Neural cell (in vitro differentiated cells): Measurements from ENCODE around the gene NKX3-2. TPM values are rescaled to one million over a fixed set of nuclear protein-coding genes. Genes with fewer than 3 reads are reported as not detected.

Experiments
- H2AFZ ChIP-seq: fragments of 200-600, 300-800 bp; sonication (generic), shearing (Covaris generic); 2 replicates; pipeline ENCODE4 v1.6.0; 2014; ENCODE audit warnings: low read depth, mild to moderate bottlenecking, antibody characterized with exemption, low read length, moderate library complexity
- H3F3A ChIP-seq: fragments of 200-600 bp; shearing (Covaris generic); 2 replicates; pipeline ENCODE4 v1.6.1; 2016; ENCODE audit warnings: mild to moderate bottlenecking, moderate library complexity, mixed read lengths, antibody characterized with exemption, low read length; ENCODE audit not compliant: insufficient read depth, poor library complexity, severe bottlenecking
- H3K27ac ChIP-seq: fragments of 200-600, 300-800 bp; sonication (generic), shearing (Covaris generic); 2 replicates; pipeline ENCODE4 v1.5.1; 2014; ENCODE audit warnings: mild to moderate bottlenecking, low read length, moderate library complexity
- H3K27me3 ChIP-seq: fragments of 300-800, 200-600 bp; sonication (generic), shearing (Covaris generic); 2 replicates; pipeline ENCODE4 v1.6.0; 2014; ENCODE audit warnings: mild to moderate bottlenecking, low read depth, low read length, moderate library complexity; ENCODE audit not compliant: insufficient read depth
- H3K36me3 ChIP-seq: fragments of 300-800, 200-600 bp; sonication (generic), shearing (Covaris generic); 2 replicates; pipeline ENCODE4 v1.5.1; 2014; ENCODE audit warnings: mild to moderate bottlenecking, antibody characterized with exemption, low read length, moderate library complexity; ENCODE audit not compliant: insufficient read depth
- H3K4me2 ChIP-seq: fragments of 300-800, 200-600 bp; sonication (generic), shearing (Covaris generic); 2 replicates; pipeline ENCODE4 v1.6.0; 2014; ENCODE audit warnings: mild to moderate bottlenecking, low read length
- H3K4me3 ChIP-seq: fragments of 300-800, 200-600 bp; sonication (generic), shearing (Covaris generic); 2 replicates; pipeline ENCODE4 v1.5.1; 2014; ENCODE audit warnings: mild to moderate bottlenecking, low read length, moderate library complexity
- H3K79me2 ChIP-seq: fragments of 200-600 bp; shearing (Covaris generic); replicated peaks from 2 replicates; pipeline ENCODE4 v1.6.0; 2014; ENCODE audit warnings: mild to moderate bottlenecking, low read length, moderate library complexity; ENCODE audit not compliant: insufficient read depth
- H3K9ac ChIP-seq: fragments of 300-800, 200-600 bp; sonication (generic), shearing (Covaris generic); 2 replicates; pipeline ENCODE4 v1.6.1; 2016; ENCODE audit warnings: mild to moderate bottlenecking, low read length, mixed read lengths
- H3K9me2 ChIP-seq: fragments of 200-600 bp; shearing (Covaris generic); 2 replicates; pipeline ENCODE4 v1.6.1; 2016; ENCODE audit warnings: mild to moderate bottlenecking, low read length, mixed read lengths; ENCODE audit not compliant: insufficient read depth
- H3K9me3 ChIP-seq: fragments of 200-600, 300-800 bp; sonication (generic), shearing (Covaris generic); 2 replicates; pipeline ENCODE4 v1.6.1; 2016; ENCODE audit warnings: mild to moderate bottlenecking, mixed run types, low read length, moderate library complexity, mixed read lengths
- H4K20me1 ChIP-seq: fragments of 200-600 bp; shearing (Covaris generic); 2 replicates; pipeline ENCODE4 v1.6.1; 2016; ENCODE audit warnings: mild to moderate bottlenecking, mixed run types; ENCODE audit not compliant: insufficient read depth
- EP300 ChIP-seq: fragments of 450-650 bp; conservative IDR thresholded peaks from 2 replicates; pipeline ENCODE4 v1.6.1; 2014; ENCODE audit warnings: antibody characterized with exemption, mild to moderate bottlenecking, moderate library complexity; ENCODE audit not compliant: poor library complexity, severe bottlenecking
- EZH2 ChIP-seq: fragments of 200-600, 300-800 bp; shearing (Covaris generic), sonication (generic); IDR thresholded peaks from 2 replicates; pipeline ENCODE4 v1.6.1; 2014; ENCODE audit warnings: antibody characterized with exemption, low read length, borderline replicate concordance, mild to moderate bottlenecking; ENCODE audit not compliant: insufficient read depth, poor library complexity, severe bottlenecking
- MXI1 ChIP-seq: fragments of 450-650 bp; conservative IDR thresholded peaks from 2 replicates; pipeline ENCODE4 v1.6.1; 2014; ENCODE audit warnings: antibody characterized with exemption, mild to moderate bottlenecking; ENCODE audit not compliant: poor library complexity, severe bottlenecking
- POLR2AphosphoS5 ChIP-seq: IDR thresholded peaks from 2 replicates; pipeline ENCODE4 v1.6.1; 2012
- RAD21 ChIP-seq: fragments of 450-650 bp; conservative IDR thresholded peaks from 2 replicates; pipeline ENCODE4 v1.6.1; 2014; ENCODE audit warnings: antibody characterized with exemption, mild to moderate bottlenecking, moderate library complexity
- SMC3 ChIP-seq: fragments of 450-650 bp; conservative IDR thresholded peaks from 2 replicates; pipeline ENCODE4 v1.6.1; 2014; ENCODE audit warnings: antibody characterized with exemption, mild to moderate bottlenecking, moderate library complexity; ENCODE audit not compliant: poor library complexity
- TAF1 ChIP-seq: IDR thresholded peaks from 2 replicates; pipeline ENCODE4 v1.6.1; 2012; ENCODE audit warnings: low read depth
- polyA plus RNA-seq: library from polyadenylated mRNA; depleted of rRNA; stranded (reverse); fragments of >200 nt; gene quantifications from 2 replicates; pipeline ENCODE4 v1.2.3, GENCODE V29; 2014
- TF ChIP-seq, protein P1 (sequence below): fragments of 450-650 bp; IDR thresholded peaks from 2 replicates; pipeline ENCODE4 v1.5.1; 2014; ENCODE audit warnings: antibody characterized with exemption, mild to moderate bottlenecking, moderate library complexity; ENCODE audit not compliant: poor library complexity, severe bottlenecking
- TF ChIP-seq, protein P2 (sequence below): IDR thresholded peaks from 2 replicates; pipeline ENCODE4 v1.6.1; 2012; ENCODE audit warnings: borderline replicate concordance

The NKX3-2 gene
- polyA plus RNA-seq, 1 donor from 2014 or later, result not detected

DNA sequence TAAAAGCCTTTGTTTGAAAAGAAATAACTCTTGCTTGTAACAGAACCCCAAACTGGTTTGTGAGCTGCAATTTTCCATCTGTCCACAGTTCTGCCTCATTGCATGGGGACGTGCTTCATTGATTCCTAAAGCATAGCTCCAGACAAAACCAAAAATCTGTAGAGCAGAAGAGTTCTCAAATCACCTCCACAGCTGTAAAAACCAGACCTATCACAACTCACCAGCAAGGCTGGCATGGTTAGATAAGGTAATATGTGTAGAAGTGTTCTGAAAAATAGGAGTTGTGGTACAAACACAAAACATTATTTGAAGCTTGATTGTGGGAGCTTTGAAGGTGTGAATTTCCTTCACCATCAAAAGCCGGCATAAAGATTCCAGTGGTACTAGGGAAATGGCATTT is 47.7 kb downstream of the NKX3-2 start:
- no peaks in the 10 kb centered on the region for H3K79me2 ChIP-seq
- H3K9me3 ChIP-seq, result no peaks in the 10 kb centered on the region
- H4K20me1 ChIP-seq, result no peaks in the 10 kb centered on the region
- no peak overlapping the region for H3K27ac ChIP-seq
- no peaks in the 10 kb centered on the region for H3K27me3 ChIP-seq
- H3K9ac ChIP-seq, result no peak overlapping the region
- H3F3A ChIP-seq, result no peaks in the 10 kb centered on the region
- no peak overlapping the region for H3K4me3 ChIP-seq
- no peak overlapping the region for H2AFZ ChIP-seq
- no peaks in the 10 kb centered on the region for H3K36me3 ChIP-seq
- no peak overlapping the region for H3K4me2 ChIP-seq
- TF ChIP-seq RAD21, result no peak
- TF ChIP-seq, protein P1, sequence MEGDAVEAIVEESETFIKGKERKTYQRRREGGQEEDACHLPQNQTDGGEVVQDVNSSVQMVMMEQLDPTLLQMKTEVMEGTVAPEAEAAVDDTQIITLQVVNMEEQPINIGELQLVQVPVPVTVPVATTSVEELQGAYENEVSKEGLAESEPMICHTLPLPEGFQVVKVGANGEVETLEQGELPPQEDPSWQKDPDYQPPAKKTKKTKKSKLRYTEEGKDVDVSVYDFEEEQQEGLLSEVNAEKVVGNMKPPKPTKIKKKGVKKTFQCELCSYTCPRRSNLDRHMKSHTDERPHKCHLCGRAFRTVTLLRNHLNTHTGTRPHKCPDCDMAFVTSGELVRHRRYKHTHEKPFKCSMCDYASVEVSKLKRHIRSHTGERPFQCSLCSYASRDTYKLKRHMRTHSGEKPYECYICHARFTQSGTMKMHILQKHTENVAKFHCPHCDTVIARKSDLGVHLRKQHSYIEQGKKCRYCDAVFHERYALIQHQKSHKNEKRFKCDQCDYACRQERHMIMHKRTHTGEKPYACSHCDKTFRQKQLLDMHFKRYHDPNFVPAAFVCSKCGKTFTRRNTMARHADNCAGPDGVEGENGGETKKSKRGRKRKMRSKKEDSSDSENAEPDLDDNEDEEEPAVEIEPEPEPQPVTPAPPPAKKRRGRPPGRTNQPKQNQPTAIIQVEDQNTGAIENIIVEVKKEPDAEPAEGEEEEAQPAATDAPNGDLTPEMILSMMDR, result no peak
- no peak for TF ChIP-seq POLR2AphosphoS5
- TF ChIP-seq EZH2, result no peak
- no peak for TF ChIP-seq MXI1
- TF ChIP-seq, protein P2, sequence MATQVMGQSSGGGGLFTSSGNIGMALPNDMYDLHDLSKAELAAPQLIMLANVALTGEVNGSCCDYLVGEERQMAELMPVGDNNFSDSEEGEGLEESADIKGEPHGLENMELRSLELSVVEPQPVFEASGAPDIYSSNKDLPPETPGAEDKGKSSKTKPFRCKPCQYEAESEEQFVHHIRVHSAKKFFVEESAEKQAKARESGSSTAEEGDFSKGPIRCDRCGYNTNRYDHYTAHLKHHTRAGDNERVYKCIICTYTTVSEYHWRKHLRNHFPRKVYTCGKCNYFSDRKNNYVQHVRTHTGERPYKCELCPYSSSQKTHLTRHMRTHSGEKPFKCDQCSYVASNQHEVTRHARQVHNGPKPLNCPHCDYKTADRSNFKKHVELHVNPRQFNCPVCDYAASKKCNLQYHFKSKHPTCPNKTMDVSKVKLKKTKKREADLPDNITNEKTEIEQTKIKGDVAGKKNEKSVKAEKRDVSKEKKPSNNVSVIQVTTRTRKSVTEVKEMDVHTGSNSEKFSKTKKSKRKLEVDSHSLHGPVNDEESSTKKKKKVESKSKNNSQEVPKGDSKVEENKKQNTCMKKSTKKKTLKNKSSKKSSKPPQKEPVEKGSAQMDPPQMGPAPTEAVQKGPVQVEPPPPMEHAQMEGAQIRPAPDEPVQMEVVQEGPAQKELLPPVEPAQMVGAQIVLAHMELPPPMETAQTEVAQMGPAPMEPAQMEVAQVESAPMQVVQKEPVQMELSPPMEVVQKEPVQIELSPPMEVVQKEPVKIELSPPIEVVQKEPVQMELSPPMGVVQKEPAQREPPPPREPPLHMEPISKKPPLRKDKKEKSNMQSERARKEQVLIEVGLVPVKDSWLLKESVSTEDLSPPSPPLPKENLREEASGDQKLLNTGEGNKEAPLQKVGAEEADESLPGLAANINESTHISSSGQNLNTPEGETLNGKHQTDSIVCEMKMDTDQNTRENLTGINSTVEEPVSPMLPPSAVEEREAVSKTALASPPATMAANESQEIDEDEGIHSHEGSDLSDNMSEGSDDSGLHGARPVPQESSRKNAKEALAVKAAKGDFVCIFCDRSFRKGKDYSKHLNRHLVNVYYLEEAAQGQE, result no peak
- TF ChIP-seq EP300, result no peak
- no peak for TF ChIP-seq TAF1
- no peak for TF ChIP-seq SMC3
- H3K9me2 ChIP-seq, result no peaks in the 10 kb centered on the region

DNA sequence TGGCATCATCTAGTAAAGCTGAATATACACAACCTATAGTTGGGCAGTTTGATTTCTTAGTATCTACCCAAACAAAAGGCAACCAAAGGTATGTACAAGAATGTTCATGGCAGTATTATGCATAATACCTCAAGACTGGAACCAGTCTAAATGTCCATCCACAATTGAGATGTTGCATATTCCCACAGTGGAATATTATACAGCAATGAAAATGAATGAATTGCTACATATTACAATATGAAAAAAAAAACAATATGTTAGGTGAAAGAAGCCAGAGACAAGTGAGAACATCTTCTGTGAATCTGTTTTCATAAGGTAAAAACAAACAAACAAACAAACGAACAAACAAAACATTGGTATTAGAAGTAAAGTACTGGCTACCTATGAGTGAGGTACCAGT is 48.6 kb downstream of the NKX3-2 start:
- H3K9ac ChIP-seq, result no peak overlapping the region
- no peak overlapping the region for H3K27ac ChIP-seq
- no peaks in the 10 kb centered on the region for H3K9me3 ChIP-seq
- TF ChIP-seq EP300, result no peak
- TF ChIP-seq EZH2, result no peak
- TF ChIP-seq, protein P2, result no peak
- TF ChIP-seq TAF1, result no peak
- TF ChIP-seq RAD21, result no peak
- no peak for TF ChIP-seq POLR2AphosphoS5
- TF ChIP-seq MXI1, result no peak
- TF ChIP-seq SMC3, result no peak
- TF ChIP-seq, protein P1, result no peak
- no peak overlapping the region for H2AFZ ChIP-seq
- no peak overlapping the region for H3K4me3 ChIP-seq
- H3K79me2 ChIP-seq, result no peaks in the 10 kb centered on the region
- no peaks in the 10 kb centered on the region for H3K9me2 ChIP-seq
- no peaks in the 10 kb centered on the region for H3K27me3 ChIP-seq
- no peaks in the 10 kb centered on the region for H4K20me1 ChIP-seq
- H3F3A ChIP-seq, result no peaks in the 10 kb centered on the region
- H3K4me2 ChIP-seq, result no peak overlapping the region
- no peaks in the 10 kb centered on the region for H3K36me3 ChIP-seq
